Astrocyte (in vitro differentiated cells and primary cell): Measurements from ENCODE around the gene ALDH1A2.

Experiments
- CTCF ChIP-seq: IDR thresholded peaks from 2 replicates; pipeline ENCODE4 v1.5.1; 2011; ENCODE audit warnings: low read depth, mild to moderate bottlenecking, inconsistent platforms, low read length, moderate library complexity; ENCODE audit not compliant: insufficient read depth
- EZH2 ChIP-seq: IDR thresholded peaks from 2 replicates; pipeline ENCODE4 v1.6.1; 2012; ENCODE audit warnings: mild to moderate bottlenecking, low read length, inconsistent platforms; ENCODE audit not compliant: insufficient read depth

- TF ChIP-seq CTCF: no peak
- TF ChIP-seq EZH2: no peak
Measured at GRCh38 chr15:57922776-57923175, 142.7 kb downstream of the ALDH1A2 start.
